ENCODE results near the gene ZNF296. TPM values are rescaled to one million over a fixed set of nuclear protein-coding genes. Genes with fewer than 3 reads are reported as not detected.

Gene ZNF296
- polyA plus RNA-seq, 1 donor from 2014 or later, result 1.4 TPM

DNA sequence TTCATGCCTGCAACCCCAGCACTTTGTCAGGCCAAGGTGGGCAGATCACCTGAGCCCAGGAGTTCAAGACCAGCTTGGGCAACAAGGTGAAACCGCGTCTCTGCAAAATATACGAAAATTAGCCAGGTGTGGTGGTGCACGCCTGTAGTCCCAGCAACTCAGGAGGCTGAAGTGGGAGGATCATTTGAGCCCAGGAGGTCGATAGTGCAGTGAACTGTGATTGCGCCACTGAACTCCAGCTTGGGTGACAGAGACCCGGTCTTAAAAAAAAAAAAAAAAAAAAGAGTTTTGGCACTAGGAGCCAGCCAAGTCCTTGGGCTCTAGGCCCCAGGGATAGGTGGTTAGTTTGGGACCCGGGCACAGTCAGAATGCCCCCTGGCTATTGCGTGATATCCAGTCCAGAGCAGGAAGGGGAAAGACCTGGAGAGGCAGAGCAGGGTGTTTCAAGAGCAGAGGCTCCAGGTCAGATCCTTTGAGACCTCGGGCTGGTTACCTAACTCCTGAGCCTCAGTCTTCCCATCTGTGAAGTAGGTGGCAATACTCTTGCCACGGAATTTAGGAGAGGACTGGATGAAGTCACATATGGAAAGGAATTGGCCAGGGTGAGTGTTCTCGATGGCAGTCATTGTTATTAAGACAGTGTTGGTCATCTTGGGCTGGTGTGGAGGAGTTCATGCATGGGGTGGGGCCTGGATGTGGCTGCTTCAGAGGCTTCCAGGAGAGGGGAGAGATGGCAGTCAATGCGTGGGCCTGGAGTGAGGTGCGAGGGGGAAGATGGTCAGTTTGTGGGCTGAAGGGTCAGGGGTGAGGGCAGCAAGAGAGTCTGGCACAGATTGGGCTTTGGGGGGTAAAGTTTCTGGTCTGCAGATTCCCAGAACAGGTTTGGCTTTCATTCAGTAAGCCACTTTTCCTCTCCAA is 19.5 kb upstream of the ZNF296 start:
- peak overlapping the region; percentile 98 for H3K4me3 ChIP-seq (ENCODE audit: low read length)
- peaks cover 7% of the 10 kb centered on the region for H3F3A ChIP-seq (ENCODE audit: insufficient read depth, low read length, poor library complexity, severe bottlenecking)
- H2AFZ ChIP-seq (ENCODE audit: low read depth, low read length), result no peak overlapping the region
- no peak overlapping the region for H3K4me2 ChIP-seq (ENCODE audit: low read length)
- no peak overlapping the region for H3K27ac ChIP-seq (ENCODE audit: low read length)
- H3K27me3 ChIP-seq (ENCODE audit: insufficient read depth, low read depth, low read length), result no peaks in the 10 kb centered on the region
- H3K79me2 ChIP-seq (replicated peaks; ENCODE audit: insufficient read depth, low read length), result peaks cover 70% of the 10 kb centered on the region
- H4K20me1 ChIP-seq (ENCODE audit: insufficient read depth), result peaks cover 26% of the 10 kb centered on the region
- TF ChIP-seq CTCF (IDR thresholded peaks at IDR 0.05; ENCODE audit: poor library complexity, severe bottlenecking) (no peak), TAF1 (IDR thresholded peaks at IDR 0.05; ENCODE audit: low read depth) (no peak), REST (IDR thresholded peaks at IDR 0.05; ENCODE audit: borderline replicate concordance) (no peak), SMC3 (conservative IDR thresholded peaks at IDR 0.05; ENCODE audit: poor library complexity) (no peak), EP300 (conservative IDR thresholded peaks at IDR 0.05; ENCODE audit: poor library complexity, severe bottlenecking) (no peak), EZH2 (IDR thresholded peaks at IDR 0.05; ENCODE audit: borderline replicate concordance, insufficient read depth, low read length, poor library complexity, severe bottlenecking) (no peak), MXI1 (conservative IDR thresholded peaks at IDR 0.05; ENCODE audit: poor library complexity, severe bottlenecking) (no peak), RAD21 (conservative IDR thresholded peaks at IDR 0.05) (no peak)
- H3K9ac ChIP-seq (ENCODE audit: low read length), result no peak overlapping the region
- no peaks in the 10 kb centered on the region for H3K9me3 ChIP-seq (ENCODE audit: low read length)
- H3K9me2 ChIP-seq (ENCODE audit: insufficient read depth, low read length), result no peaks in the 10 kb centered on the region
- no peaks in the 10 kb centered on the region for H3K36me3 ChIP-seq (ENCODE audit: insufficient read depth, low read length)

GRCh38 chr19:45094707-45095106 is 18.4 kb upstream of the ZNF296 start:
- Histone ChIP-seq H3K36me3 (ENCODE audit: insufficient read depth, low read length) (no peaks in the 10 kb centered on the region), H3K27ac (ENCODE audit: low read length) (no peak overlapping the region), H3K9ac (ENCODE audit: low read length) (no peak overlapping the region), H3K9me3 (ENCODE audit: low read length) (no peaks in the 10 kb centered on the region), H3K9me2 (ENCODE audit: insufficient read depth, low read length) (no peaks in the 10 kb centered on the region), H2AFZ (ENCODE audit: low read depth, low read length) (no peak overlapping the region), H3F3A (ENCODE audit: insufficient read depth, low read length, poor library complexity, severe bottlenecking) (peaks cover 7% of the 10 kb centered on the region), H3K4me2 (ENCODE audit: low read length) (peak overlapping the region; percentile 27), H4K20me1 (ENCODE audit: insufficient read depth) (peaks cover 18% of the 10 kb centered on the region), H3K4me3 (ENCODE audit: low read length) (peak overlapping the region; percentile 98), H3K79me2 (replicated peaks; ENCODE audit: insufficient read depth, low read length) (peaks cover 59% of the 10 kb centered on the region), H3K27me3 (ENCODE audit: insufficient read depth, low read depth, low read length) (no peaks in the 10 kb centered on the region)
- TF ChIP-seq REST (IDR thresholded peaks at IDR 0.05; ENCODE audit: borderline replicate concordance), result no peak
- no peak for TF ChIP-seq MXI1 (conservative IDR thresholded peaks at IDR 0.05; ENCODE audit: poor library complexity, severe bottlenecking)
- TF ChIP-seq SMC3 (conservative IDR thresholded peaks at IDR 0.05; ENCODE audit: poor library complexity), result no peak
- TF ChIP-seq CTCF (IDR thresholded peaks at IDR 0.05; ENCODE audit: poor library complexity, severe bottlenecking), result no peak
- no peak for TF ChIP-seq RAD21 (conservative IDR thresholded peaks at IDR 0.05)
- TF ChIP-seq EP300 (conservative IDR thresholded peaks at IDR 0.05; ENCODE audit: poor library complexity, severe bottlenecking), result no peak
- no peak for TF ChIP-seq EZH2 (IDR thresholded peaks at IDR 0.05; ENCODE audit: borderline replicate concordance, insufficient read depth, low read length, poor library complexity, severe bottlenecking)
- TF ChIP-seq TAF1 (IDR thresholded peaks at IDR 0.05; ENCODE audit: low read depth), result no peak
- no peak for TF ChIP-seq POLR2AphosphoS5 (IDR thresholded peaks at IDR 0.05)

All from neural cell (in vitro differentiated cells).